Measurements from ENCODE around the gene HDLBP. TPM values are rescaled to one million over a fixed set of nuclear protein-coding genes. Genes with fewer than 3 reads are reported as not detected.

HDLBP gene
- total RNA-seq, 1 donor from 2014 or later = 326 TPM

- TF ChIP-seq, protein P1, sequence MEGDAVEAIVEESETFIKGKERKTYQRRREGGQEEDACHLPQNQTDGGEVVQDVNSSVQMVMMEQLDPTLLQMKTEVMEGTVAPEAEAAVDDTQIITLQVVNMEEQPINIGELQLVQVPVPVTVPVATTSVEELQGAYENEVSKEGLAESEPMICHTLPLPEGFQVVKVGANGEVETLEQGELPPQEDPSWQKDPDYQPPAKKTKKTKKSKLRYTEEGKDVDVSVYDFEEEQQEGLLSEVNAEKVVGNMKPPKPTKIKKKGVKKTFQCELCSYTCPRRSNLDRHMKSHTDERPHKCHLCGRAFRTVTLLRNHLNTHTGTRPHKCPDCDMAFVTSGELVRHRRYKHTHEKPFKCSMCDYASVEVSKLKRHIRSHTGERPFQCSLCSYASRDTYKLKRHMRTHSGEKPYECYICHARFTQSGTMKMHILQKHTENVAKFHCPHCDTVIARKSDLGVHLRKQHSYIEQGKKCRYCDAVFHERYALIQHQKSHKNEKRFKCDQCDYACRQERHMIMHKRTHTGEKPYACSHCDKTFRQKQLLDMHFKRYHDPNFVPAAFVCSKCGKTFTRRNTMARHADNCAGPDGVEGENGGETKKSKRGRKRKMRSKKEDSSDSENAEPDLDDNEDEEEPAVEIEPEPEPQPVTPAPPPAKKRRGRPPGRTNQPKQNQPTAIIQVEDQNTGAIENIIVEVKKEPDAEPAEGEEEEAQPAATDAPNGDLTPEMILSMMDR (conservative IDR thresholded peaks at IDR 0.05; ENCODE audit: low read depth, low read length) = no peak
- no peak overlapping the region for H3K4me3 ChIP-seq (ENCODE audit: low read depth, low read length)
- no peak for DNase-seq (ENCODE audit: low read depth)
These were observed 125.0 kb downstream of the HDLBP start for GRCh38 chr2:241190291-241190981.

- no peak overlapping the region for H3K4me3 ChIP-seq (ENCODE audit: low read depth, low read length)
- DNase-seq (ENCODE audit: low read depth) = no peak
- TF ChIP-seq, protein P1 (conservative IDR thresholded peaks at IDR 0.05; ENCODE audit: low read depth, low read length) = no peak
These were observed 125.6 kb downstream of the HDLBP start for GRCh38 chr2:241189856-241190201.

DNA sequence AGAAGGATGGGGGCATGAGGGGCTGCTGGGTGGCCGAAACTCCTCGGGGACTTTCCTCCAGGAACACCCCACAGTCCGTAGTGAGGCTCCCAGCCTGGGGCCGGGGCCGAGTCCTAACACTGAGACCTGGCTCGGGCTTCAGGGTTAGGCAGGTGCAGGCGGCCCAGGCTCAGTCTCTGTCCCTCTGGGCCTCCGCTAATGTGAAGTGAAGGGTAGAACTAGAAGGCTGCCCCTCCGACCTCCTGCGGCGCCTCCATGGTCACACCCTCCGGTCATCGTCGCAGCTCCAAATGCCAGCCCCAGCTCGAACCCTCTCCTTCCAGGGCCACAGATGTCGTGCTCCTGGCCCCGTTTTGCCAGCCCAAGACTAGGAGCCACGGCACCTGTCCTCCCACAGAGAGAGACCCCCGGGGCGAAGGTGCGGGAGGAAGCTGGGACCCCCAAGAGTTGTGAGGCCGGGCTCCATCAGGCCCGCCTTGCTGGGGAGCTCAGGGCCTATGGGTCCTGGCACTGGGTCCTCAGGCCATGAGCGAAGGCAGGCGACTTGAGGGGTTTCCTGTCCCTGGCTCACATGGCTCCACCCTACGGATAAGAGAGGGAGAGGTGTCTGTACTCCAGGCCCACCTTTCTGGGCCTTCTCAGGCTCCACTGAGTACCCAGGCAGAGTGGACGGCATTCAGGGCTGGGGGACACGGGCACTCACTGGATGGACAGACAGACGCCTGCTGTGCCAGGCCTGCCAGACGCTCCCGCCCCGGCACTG is 126.2 kb downstream of the HDLBP start:
- H3K4me3 ChIP-seq (ENCODE audit: low read depth, low read length) = no peak overlapping the region
- TF ChIP-seq, protein P1 (conservative IDR thresholded peaks at IDR 0.05; ENCODE audit: low read depth, low read length) = no peak
- no peak for DNase-seq (ENCODE audit: low read depth)

- no peak for DNase-seq (ENCODE audit: low read depth)
- no peak within 1 kb of the TSS for H3K4me3 ChIP-seq (ENCODE audit: low read depth, low read length)
- TF ChIP-seq, protein P1 (conservative IDR thresholded peaks at IDR 0.05; ENCODE audit: low read depth, low read length) = no peak
These were observed 126.9 kb downstream of the HDLBP start, which contains the start of gene ANO7 for GRCh38 chr2:241188361-241189092. Gene ANO7 (plus strand): TSS chr2:241188677. CDS start chr2:241190064, 1,387 bp downstream.

GRCh38 chr2:241187918-241188234 is 127.6 kb downstream of the HDLBP start:
- TF ChIP-seq, protein P1 (conservative IDR thresholded peaks at IDR 0.05; ENCODE audit: low read depth, low read length) = no peak
- DNase-seq (ENCODE audit: low read depth) = no peak
- no peak overlapping the region for H3K4me3 ChIP-seq (ENCODE audit: low read depth, low read length)

DNA sequence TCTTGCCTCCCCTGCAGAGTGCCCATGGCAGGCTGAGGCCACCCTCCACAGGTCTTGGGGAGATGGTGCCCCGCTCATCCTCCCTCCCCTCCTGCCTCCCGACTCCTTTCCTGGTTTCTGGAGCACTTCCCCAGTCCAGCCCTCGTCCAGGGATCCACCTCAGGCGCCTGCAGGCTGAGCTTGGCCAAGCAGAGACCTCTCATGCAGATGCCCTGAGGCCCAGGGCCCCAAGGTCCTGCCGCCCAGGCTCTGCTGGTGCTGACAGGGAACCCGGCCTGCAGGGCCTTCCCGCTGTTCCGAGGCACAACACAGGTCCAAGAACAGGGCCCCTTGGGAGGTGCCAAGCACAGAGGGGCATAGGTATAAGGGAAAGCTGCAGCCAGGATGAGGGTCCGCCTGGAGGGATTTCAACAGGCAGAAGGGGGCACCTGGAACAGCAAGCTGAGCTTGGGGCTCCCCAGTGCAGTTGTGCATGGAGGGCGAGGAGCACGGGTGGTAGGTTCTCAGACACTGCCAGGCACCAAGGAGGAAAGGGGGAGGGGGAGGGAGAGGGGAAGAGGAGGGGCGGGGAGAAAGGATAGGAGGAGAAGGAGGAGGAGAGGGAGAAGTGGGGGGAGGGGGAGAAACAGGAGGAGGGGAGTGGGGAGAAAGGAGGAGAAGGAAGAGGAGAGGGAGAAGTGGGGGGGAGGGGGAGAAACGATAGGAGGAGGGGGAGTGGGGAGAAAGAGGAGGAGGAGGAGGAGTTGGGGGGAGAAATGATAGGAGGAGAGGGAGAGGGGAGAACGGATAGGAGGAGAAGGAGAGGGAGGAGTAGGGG is 128.2 kb downstream of the HDLBP start:
- no peak overlapping the region for H3K4me3 ChIP-seq (ENCODE audit: low read depth, low read length)
- TF ChIP-seq, protein P1 (conservative IDR thresholded peaks at IDR 0.05; ENCODE audit: low read depth, low read length) = no peak
- no peak for DNase-seq (ENCODE audit: low read depth)

All from epithelial cell of proximal tubule (primary cell).